Panc1 (cell line): ENCODE data around the gene SURF4. TPM values are rescaled to one million over a fixed set of nuclear protein-coding genes. Genes with fewer than 3 reads are reported as not detected.
A peak's percentile ranks its signal among the peaks of the same experiment; 100 is the strongest.

Experiments
- ATAC-seq: fragments of 200-7000 bp; cut with Tn5 transposase; 2 replicates; pipeline ENCODE4 v1.9.1; 2020; ENCODE audit warnings: mild to moderate bottlenecking, moderate library complexity
- BruUV-seq: library from RNA; stranded (reverse); fragments of 400-500 nt; replicated peaks from 2 replicates; lab custom pipeline; 2021; lab: Mats Ljungman, UMichigan
- CTCF ChIA-PET: fragments of 300-600 bp; sonication (Branson Sonifier 250); formaldehyde crosslinking; loops from one replicate; lab custom pipeline; 2022; ENCODE audit warnings: antibody characterized with exemption; lab: Charles Lee
- POLR2A ChIA-PET: fragments of 300-600 bp; sonication (Branson Sonifier 250); formaldehyde crosslinking; loops from one replicate; lab custom pipeline; 2022; ENCODE audit warnings: antibody characterized with exemption; lab: Charles Lee
- DNase-seq: peaks from one replicate; pipeline ENCODE4 v3.0.0-alpha.2; 2010; ENCODE audit warnings: low read depth, low spot score
- H3K27ac ChIP-seq: 2 replicates; pipeline ENCODE4 v1.5.1; 2011; ENCODE audit warnings: mild to moderate bottlenecking, low read length, inconsistent platforms
- H3K27me3 ChIP-seq: fragments of 200-500 bp; sonication (Bioruptor generic); 2 replicates; pipeline ENCODE4 v1.6.0; 2014; ENCODE audit warnings: low read length, inconsistent platforms; ENCODE audit not compliant: control insufficient read depth, insufficient read depth
- H3K36me3 ChIP-seq: fragments of 200-500 bp; sonication (Bioruptor generic); 2 replicates; pipeline ENCODE4 v1.5.1; 2014; ENCODE audit warnings: inconsistent platforms, mild to moderate bottlenecking, low read length, moderate library complexity; ENCODE audit not compliant: control insufficient read depth, insufficient read depth
- H3K4me1 ChIP-seq: 2 replicates; pipeline ENCODE4 v1.5.1; 2011; ENCODE audit warnings: inconsistent platforms, mild to moderate bottlenecking, low read length, moderate library complexity; ENCODE audit not compliant: control insufficient read depth, insufficient read depth
- H3K4me3 ChIP-seq, 2 experiments: 2 replicates each; pipeline ENCODE4 v1.5.1; 2011 to 2012; ENCODE audit warnings: low read depth in 2 of 2, low read length in 2 of 2, mild to moderate bottlenecking in 2 of 2, inconsistent platforms in 1 of 2, moderate library complexity in 1 of 2
- H3K9me3 ChIP-seq: fragments of 200-500 bp; sonication (Bioruptor generic); 2 replicates; pipeline ENCODE4 v1.5.1; 2014; ENCODE audit warnings: low read depth, mild to moderate bottlenecking, inconsistent platforms, low read length, moderate library complexity; ENCODE audit not compliant: control insufficient read depth, insufficient read depth
- POLR2AphosphoS5 ChIP-seq: IDR thresholded peaks from 2 replicates; pipeline ENCODE4 v1.6.1; 2012; ENCODE audit warnings: mild to moderate bottlenecking, low read depth, low read length, moderate library complexity
- SIN3A ChIP-seq: IDR thresholded peaks from 2 replicates; pipeline ENCODE4 v1.6.1; 2012; ENCODE audit warnings: low read depth, mild to moderate bottlenecking, low read length, moderate library complexity, borderline replicate concordance; ENCODE audit not compliant: insufficient read depth
- TCF7L2 ChIP-seq: IDR thresholded peaks from 2 replicates; pipeline ENCODE4 v1.6.1; 2011; ENCODE audit warnings: mild to moderate bottlenecking, low read depth, low read length, inconsistent platforms
- in situ Hi-C: cut with HindIII; loops from 2 replicates; pipeline ENCODE4 v1.10.0; 2016; ENCODE audit warnings: low sequenced_read_pairs, low pct_unique_long_range_greater_than_20kb
- intact Hi-C: fragments of 100-400 bp; cut with micrococcal nuclease; formaldehyde crosslinking; loops from one replicate; pipeline ENCODE4 v1.10.0; 2022; ENCODE audit not compliant: unreplicated experiment
- total RNA-seq: library from RNA; stranded (reverse); gene quantifications from one replicate; pipeline ENCODE4 v1.2.1, GENCODE V29; 2021; ENCODE audit not compliant: unreplicated experiment
- TF ChIP-seq, protein P1 (sequence below), 2 experiments: IDR thresholded peaks; 2 replicates each; pipeline ENCODE4 v1.6.1; 2011 to 2012; ENCODE audit warnings: low read depth in 2 of 2, control low read depth in 1 of 2, low read length in 1 of 2, mild to moderate bottlenecking in 1 of 2, moderate library complexity in 1 of 2; ENCODE audit not compliant: insufficient read depth in 1 of 2
- TF ChIP-seq, protein P2 (sequence below): fragments of 450-650 bp; IDR thresholded peaks from 2 replicates; pipeline ENCODE4 v1.5.1; 2017; ENCODE audit warnings: mild to moderate bottlenecking

SURF4 gene
- total RNA-seq, 1 experiment from 2014 or later: 149 TPM

DNA sequence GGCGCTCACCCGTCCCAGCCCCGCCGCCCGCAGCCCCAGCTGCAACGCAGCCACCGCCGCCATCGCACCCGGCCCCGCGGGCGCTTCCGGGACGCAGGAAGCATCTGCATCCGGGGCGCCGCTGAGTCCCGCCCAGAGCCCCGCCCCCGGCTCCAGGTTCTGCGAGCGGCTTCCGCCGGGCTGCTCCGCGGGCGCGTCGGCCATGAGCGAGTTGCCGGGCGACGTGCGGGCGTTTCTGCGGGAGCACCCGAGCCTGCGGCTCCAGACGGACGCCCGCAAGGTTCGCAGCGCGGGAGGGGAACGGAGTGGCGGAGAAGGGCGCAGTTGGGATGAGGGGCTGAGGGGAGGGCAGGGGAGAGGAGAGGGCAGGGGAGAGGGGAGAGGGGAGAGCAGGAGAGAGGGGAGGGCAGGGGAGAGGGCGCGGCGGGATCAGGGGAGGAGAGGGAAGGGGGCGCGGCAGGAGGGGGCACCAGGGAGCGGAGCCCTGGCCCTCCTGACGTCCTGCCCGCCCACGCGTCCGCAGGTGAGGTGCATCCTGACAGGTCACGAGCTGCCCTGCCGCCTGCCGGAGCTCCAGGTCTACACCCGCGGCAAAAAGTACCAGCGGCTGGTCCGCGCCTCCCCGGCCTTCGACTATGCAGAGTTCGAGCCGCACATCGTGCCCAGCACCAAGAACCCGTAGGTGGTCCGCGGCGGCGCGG, 19.3 kb downstream of the SURF4 start, which contains the start of the genes SURF1 and SURF2:
SURF1 (minus strand) TSS at position 97 of the 701 bp plus-strand sequence; CDS start at position 63, 34 bp downstream.
SURF2 (plus strand) TSS at position 160 of the 701 bp plus-strand sequence; CDS start at position 203, 43 bp downstream.
- DNase-seq (no peak), ATAC-seq (peak; percentile 88)
- BruUV-seq: no TSS peak
- H3K9me3 ChIP-seq: no peaks in the 10 kb centered on the region
- peaks cover 8% of the 10 kb centered on the region; the same call in 1 of the 2 replicates for H3K4me1 ChIP-seq
- H3K36me3 ChIP-seq: peaks cover 7% of the 10 kb centered on the region
- in situ Hi-C loops (no loop called here), intact Hi-C loops (loop anchor here (10.0 kb wide), 1 partner anchor 128 kb away; no protein-coding TSS in a partner anchor)
- peak within 1 kb of the TSS; percentile 90 for H3K27ac ChIP-seq
- TF ChIP-seq, protein P1, sequence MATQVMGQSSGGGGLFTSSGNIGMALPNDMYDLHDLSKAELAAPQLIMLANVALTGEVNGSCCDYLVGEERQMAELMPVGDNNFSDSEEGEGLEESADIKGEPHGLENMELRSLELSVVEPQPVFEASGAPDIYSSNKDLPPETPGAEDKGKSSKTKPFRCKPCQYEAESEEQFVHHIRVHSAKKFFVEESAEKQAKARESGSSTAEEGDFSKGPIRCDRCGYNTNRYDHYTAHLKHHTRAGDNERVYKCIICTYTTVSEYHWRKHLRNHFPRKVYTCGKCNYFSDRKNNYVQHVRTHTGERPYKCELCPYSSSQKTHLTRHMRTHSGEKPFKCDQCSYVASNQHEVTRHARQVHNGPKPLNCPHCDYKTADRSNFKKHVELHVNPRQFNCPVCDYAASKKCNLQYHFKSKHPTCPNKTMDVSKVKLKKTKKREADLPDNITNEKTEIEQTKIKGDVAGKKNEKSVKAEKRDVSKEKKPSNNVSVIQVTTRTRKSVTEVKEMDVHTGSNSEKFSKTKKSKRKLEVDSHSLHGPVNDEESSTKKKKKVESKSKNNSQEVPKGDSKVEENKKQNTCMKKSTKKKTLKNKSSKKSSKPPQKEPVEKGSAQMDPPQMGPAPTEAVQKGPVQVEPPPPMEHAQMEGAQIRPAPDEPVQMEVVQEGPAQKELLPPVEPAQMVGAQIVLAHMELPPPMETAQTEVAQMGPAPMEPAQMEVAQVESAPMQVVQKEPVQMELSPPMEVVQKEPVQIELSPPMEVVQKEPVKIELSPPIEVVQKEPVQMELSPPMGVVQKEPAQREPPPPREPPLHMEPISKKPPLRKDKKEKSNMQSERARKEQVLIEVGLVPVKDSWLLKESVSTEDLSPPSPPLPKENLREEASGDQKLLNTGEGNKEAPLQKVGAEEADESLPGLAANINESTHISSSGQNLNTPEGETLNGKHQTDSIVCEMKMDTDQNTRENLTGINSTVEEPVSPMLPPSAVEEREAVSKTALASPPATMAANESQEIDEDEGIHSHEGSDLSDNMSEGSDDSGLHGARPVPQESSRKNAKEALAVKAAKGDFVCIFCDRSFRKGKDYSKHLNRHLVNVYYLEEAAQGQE (IDR thresholded peaks at IDR 0.05; ENCODE audit: insufficient read depth in 1 of 2, low read depth in 2 of 2, low read length in 1 of 2): no peak
- TF ChIP-seq, protein P2, sequence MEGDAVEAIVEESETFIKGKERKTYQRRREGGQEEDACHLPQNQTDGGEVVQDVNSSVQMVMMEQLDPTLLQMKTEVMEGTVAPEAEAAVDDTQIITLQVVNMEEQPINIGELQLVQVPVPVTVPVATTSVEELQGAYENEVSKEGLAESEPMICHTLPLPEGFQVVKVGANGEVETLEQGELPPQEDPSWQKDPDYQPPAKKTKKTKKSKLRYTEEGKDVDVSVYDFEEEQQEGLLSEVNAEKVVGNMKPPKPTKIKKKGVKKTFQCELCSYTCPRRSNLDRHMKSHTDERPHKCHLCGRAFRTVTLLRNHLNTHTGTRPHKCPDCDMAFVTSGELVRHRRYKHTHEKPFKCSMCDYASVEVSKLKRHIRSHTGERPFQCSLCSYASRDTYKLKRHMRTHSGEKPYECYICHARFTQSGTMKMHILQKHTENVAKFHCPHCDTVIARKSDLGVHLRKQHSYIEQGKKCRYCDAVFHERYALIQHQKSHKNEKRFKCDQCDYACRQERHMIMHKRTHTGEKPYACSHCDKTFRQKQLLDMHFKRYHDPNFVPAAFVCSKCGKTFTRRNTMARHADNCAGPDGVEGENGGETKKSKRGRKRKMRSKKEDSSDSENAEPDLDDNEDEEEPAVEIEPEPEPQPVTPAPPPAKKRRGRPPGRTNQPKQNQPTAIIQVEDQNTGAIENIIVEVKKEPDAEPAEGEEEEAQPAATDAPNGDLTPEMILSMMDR: no peak
- TF ChIP-seq SIN3A (peak; percentile 84; the same call in 1 of the 2 replicates), TCF7L2 (no peak), POLR2AphosphoS5 (peak; percentile 73)
- no peaks in the 10 kb centered on the region for H3K27me3 ChIP-seq
- ChIA-PET POLR2A (interaction anchor here (0.6 kb wide), 2 partner anchors 163 to 190 kb away, joined by 3 to 5 read pairs; no protein-coding TSS in a partner anchor), CTCF (interaction anchor here (0.6 kb wide), 1 partner anchor 79 kb away, joined by 4 read pairs; no protein-coding TSS in a partner anchor)
- H3K4me3 ChIP-seq: peak within 1 kb of the TSS; percentile 59 to 78

DNA sequence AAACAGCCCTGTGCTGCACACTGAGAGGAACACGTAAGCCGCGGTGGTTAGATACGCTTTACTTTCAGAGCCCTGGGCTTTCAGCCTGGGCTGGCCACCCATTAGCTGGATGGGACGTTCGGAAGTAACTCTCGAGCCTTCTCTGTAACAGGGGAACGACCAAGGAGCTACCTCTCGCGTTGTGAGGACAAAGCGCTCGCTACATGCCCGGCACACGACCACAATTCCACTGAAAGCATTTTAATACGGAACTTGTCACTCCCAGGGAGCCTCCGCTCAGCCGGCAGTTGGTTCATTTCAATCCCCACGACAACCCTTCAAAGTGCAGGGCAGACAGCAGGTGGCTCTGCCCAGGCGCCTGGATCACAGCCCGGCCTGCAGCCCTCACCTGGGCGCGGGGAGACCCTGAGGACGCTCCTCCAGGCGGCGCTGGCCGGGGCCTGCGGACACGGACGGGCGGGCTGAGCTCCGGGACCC, 19.9 kb downstream of the SURF4 start:
- TSS peak; percentile 68 for BruUV-seq
- H3K9me3 ChIP-seq: no peaks in the 10 kb centered on the region
- intact Hi-C loops: loop anchor here (10.0 kb wide), 1 partner anchor 129 kb away; no protein-coding TSS in a partner anchor
- DNase-seq: no peak
- H3K4me1 ChIP-seq: peaks cover 10% of the 10 kb centered on the region; the same call in 1 of the 2 replicates
- in situ Hi-C loops: no loop called here
- ChIA-PET POLR2A (interaction anchor here (0.5 to 0.6 kb wide), 4 partner anchors 15 to 189 kb away, joined by 3 to 5 read pairs (median 4); no protein-coding TSS in a partner anchor), CTCF (no interaction called here)
- peak overlapping the region; percentile 59 to 78 for H3K4me3 ChIP-seq
- peaks cover 8% of the 10 kb centered on the region for H3K36me3 ChIP-seq
- H3K27me3 ChIP-seq: no peaks in the 10 kb centered on the region
- H3K27ac ChIP-seq: peak overlapping the region; percentile 90
- ATAC-seq: peak; percentile 46
- TF ChIP-seq POLR2AphosphoS5 (no peak), SIN3A (no peak), TCF7L2 (no peak)
- TF ChIP-seq, protein P1 (IDR thresholded peaks at IDR 0.05; ENCODE audit: insufficient read depth in 1 of 2, low read depth in 2 of 2, low read length in 1 of 2): no peak
- TF ChIP-seq, protein P2: no peak
